Caco-2 (cell line): ENCODE results near the gene PCBP3. TPM values are rescaled to one million over a fixed set of nuclear protein-coding genes. Genes with fewer than 3 reads are reported as not detected.
A peak's percentile ranks its signal among the peaks of the same experiment; 100 is the strongest.

Experiments
- BruUV-seq: library from RNA; stranded (reverse); fragments of 400-500 nt; replicated peaks from 2 replicates; lab custom pipeline; 2021; lab: Mats Ljungman, UMichigan
- CTCF ChIA-PET: fragments of 300-600 bp; sonication (Branson Sonifier 250); formaldehyde crosslinking; loops from one replicate; lab custom pipeline; 2022; ENCODE audit warnings: antibody characterized with exemption; lab: Charles Lee
- POLR2A ChIA-PET: fragments of 300-600 bp; sonication (Branson Sonifier 250); formaldehyde crosslinking; loops from one replicate; lab custom pipeline; 2022; ENCODE audit warnings: antibody characterized with exemption; lab: Charles Lee
- DNase-seq, 2 experiments: peaks; one replicate each; pipeline versions ENCODE4 v3.0.0 to v3.0.0-alpha.2; 2020 to 2022
- H3K27me3 ChIP-seq: replicated peaks from 2 replicates; pipeline ENCODE4 v1.6.0; 2011; ENCODE audit warnings: low read length; ENCODE audit not compliant: control insufficient read depth, insufficient read depth
- H3K36me3 ChIP-seq: 2 replicates; pipeline ENCODE4 v1.5.1; 2011; ENCODE audit warnings: low read length; ENCODE audit not compliant: control insufficient read depth, insufficient read depth
- H3K4me1 ChIP-seq: fragments of 250-450 bp; sonication (Bioruptor Pico); 2 replicates; pipeline ENCODE4 v1.5.1; 2020; ENCODE audit warnings: mild to moderate bottlenecking
- H3K4me3 ChIP-seq: 2 replicates; pipeline ENCODE4 v1.5.1; 2011; ENCODE audit warnings: low read depth, mild to moderate bottlenecking, control low read depth, low read length
- H3K9me3 ChIP-seq: fragments of 250-450 bp; sonication (Bioruptor Pico); 2 replicates; pipeline ENCODE4 v1.5.1; 2020; ENCODE audit warnings: mild to moderate bottlenecking, moderate library complexity
- H3K27ac Mint-ChIP-seq: one replicate; pipeline ENCODE4 v1.8.0; 2022; ENCODE audit warnings: mixed read lengths; ENCODE audit not compliant: unreplicated experiment
- H3K27me3 Mint-ChIP-seq: one replicate; pipeline ENCODE4 v1.8.0; 2022; ENCODE audit warnings: mixed read lengths; ENCODE audit not compliant: insufficient read depth, unreplicated experiment
- H3K36me3 Mint-ChIP-seq: one replicate; pipeline ENCODE4 v1.8.0; 2022; ENCODE audit warnings: mild to moderate bottlenecking, mixed read lengths; ENCODE audit not compliant: insufficient read depth, unreplicated experiment
- H3K4me1 Mint-ChIP-seq: one replicate; pipeline ENCODE4 v1.8.0; 2022; ENCODE audit warnings: low read depth, mixed read lengths; ENCODE audit not compliant: unreplicated experiment
- H3K4me3 Mint-ChIP-seq: one replicate; pipeline ENCODE4 v1.8.0; 2022; ENCODE audit warnings: mild to moderate bottlenecking, moderate library complexity, mixed read lengths; ENCODE audit not compliant: unreplicated experiment
- H3K9me3 Mint-ChIP-seq: one replicate; pipeline ENCODE4 v1.8.0; 2022; ENCODE audit warnings: mixed read lengths; ENCODE audit not compliant: unreplicated experiment
- CTCF ChIP-seq, 2 experiments: fragments of 200-600 bp in 1 of 2; IDR thresholded peaks; 1 replicate in 1 of 2; 2 replicates in 1 of 2; pipeline versions ENCODE4 v1.5.1 to v1.8.0; 2011 to 2022; ENCODE audit warnings: antibody characterized with exemption in 1 of 2, control low read depth in 1 of 2, inconsistent platforms in 1 of 2, low read depth in 1 of 2, low read length in 1 of 2, mild to moderate bottlenecking in 1 of 2, moderate library complexity in 1 of 2; ENCODE audit not compliant: insufficient read depth in 1 of 2, severe bottlenecking in 1 of 2, unreplicated experiment in 1 of 2
- intact Hi-C: fragments of 100-400 bp; cut with micrococcal nuclease; formaldehyde crosslinking; loops from one replicate; pipeline ENCODE4 v1.10.0; 2022; ENCODE audit not compliant: unreplicated experiment
- total RNA-seq: library from RNA; stranded (reverse); gene quantifications from 2 replicates; pipeline ENCODE4 v1.2.3, GENCODE V29; 2022

The PCBP3 gene
- total RNA-seq, 1 experiment from 2014 or later: 0.75 TPM

DNA sequence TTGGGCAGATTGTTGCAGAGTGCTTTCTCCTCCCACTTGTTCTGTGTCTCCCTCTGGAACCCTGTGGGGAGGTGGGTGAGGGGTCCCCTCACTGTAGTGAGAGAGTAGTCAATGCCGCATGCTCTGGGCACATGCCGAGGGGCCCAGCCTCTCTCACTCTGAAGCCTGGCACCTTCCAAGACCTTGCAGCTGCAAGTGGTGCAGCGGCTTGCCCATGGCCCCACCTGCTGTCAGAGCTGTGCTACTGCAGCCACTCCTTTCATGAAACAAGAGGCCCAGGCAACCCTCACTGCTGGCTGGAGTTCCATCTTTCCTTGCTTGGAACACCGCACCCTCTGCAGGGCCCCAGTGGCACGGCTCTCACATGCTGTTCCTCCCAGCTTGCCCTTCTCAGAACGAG lies 279.6 kb downstream of the PCBP3 start:
- Mint-ChIP-seq H3K9me3 (no peaks in the 10 kb centered on the region), H3K4me1 (no peaks in the 10 kb centered on the region), H3K36me3 (no peaks in the 10 kb centered on the region), H3K27ac (no peak overlapping the region), H3K27me3 (no peaks in the 10 kb centered on the region), H3K4me3 (no peak overlapping the region)
- ChIA-PET CTCF (no interaction called here), POLR2A (no interaction called here)
- no peak overlapping the region for H3K4me3 ChIP-seq
- H3K4me1 ChIP-seq: no peaks in the 10 kb centered on the region
- peak in 1 of 2 experiments; percentile 9 for DNase-seq
- H3K9me3 ChIP-seq: peaks cover 6% of the 10 kb centered on the region; the same call in 1 of the 2 replicates
- intact Hi-C loops: no loop called here
- no TSS peak for BruUV-seq
- H3K27me3 ChIP-seq: no peaks in the 10 kb centered on the region
- H3K36me3 ChIP-seq: no peaks in the 10 kb centered on the region
- no peak for TF ChIP-seq CTCF (IDR thresholded peaks at IDR 0.05; ENCODE audit: insufficient read depth in 1 of 2, low read depth in 1 of 2, low read length in 1 of 2, severe bottlenecking in 1 of 2, unreplicated experiment in 1 of 2)

GRCh38 chr21:45926281-45926680 lies 282.8 kb downstream of the PCBP3 start:
- no TSS peak for BruUV-seq
- Mint-ChIP-seq H3K9me3 (no peaks in the 10 kb centered on the region), H3K27ac (no peak overlapping the region), H3K27me3 (peaks cover 4% of the 10 kb centered on the region), H3K4me3 (no peak overlapping the region), H3K4me1 (no peaks in the 10 kb centered on the region), H3K36me3 (no peaks in the 10 kb centered on the region)
- no peaks in the 10 kb centered on the region; the same call in 1 of the 2 replicates for H3K27me3 ChIP-seq
- no peak for TF ChIP-seq CTCF (IDR thresholded peaks at IDR 0.05; ENCODE audit: insufficient read depth in 1 of 2, low read depth in 1 of 2, low read length in 1 of 2, severe bottlenecking in 1 of 2, unreplicated experiment in 1 of 2)
- ChIA-PET CTCF (no interaction called here), POLR2A (no interaction called here)
- H3K4me1 ChIP-seq: no peaks in the 10 kb centered on the region
- H3K36me3 ChIP-seq: no peaks in the 10 kb centered on the region
- H3K4me3 ChIP-seq: no peak overlapping the region
- DNase-seq: no peak
- peaks cover 6% of the 10 kb centered on the region; the same call in 1 of the 2 replicates for H3K9me3 ChIP-seq
- intact Hi-C loops: no loop called here

DNA sequence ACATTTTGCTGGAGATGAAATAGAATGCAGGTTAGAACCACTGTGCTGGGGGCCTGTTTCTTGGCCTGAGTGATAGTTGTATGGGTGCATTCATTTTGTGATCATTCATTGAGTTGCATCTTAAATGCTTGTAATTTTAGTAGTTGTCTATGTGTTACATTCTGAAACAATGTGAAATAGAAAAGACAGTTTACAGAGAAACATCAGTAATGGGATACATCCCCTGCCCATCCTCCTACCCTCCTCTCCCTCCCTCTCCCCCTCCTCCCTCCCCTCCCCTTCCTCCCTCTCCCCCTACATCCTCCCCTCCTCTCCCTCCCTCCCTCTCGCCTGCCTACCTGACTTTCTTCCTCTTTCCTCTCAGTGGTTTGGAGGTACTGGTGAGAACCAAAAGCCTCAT lies 283.5 kb downstream of the PCBP3 start:
- no TSS peak for BruUV-seq
- no peaks in the 10 kb centered on the region for H3K4me1 Mint-ChIP-seq
- H3K9me3 Mint-ChIP-seq: no peaks in the 10 kb centered on the region
- Histone ChIP-seq H3K27me3 (no peaks in the 10 kb centered on the region; the same call in 1 of the 2 replicates), H3K36me3 (no peaks in the 10 kb centered on the region), H3K4me3 (no peak overlapping the region), H3K9me3 (peaks cover 6% of the 10 kb centered on the region; the same call in 1 of the 2 replicates), H3K4me1 (no peaks in the 10 kb centered on the region)
- peaks cover 4% of the 10 kb centered on the region for H3K27me3 Mint-ChIP-seq
- DNase-seq: no peak
- TF ChIP-seq CTCF (IDR thresholded peaks at IDR 0.05; ENCODE audit: insufficient read depth in 1 of 2, low read depth in 1 of 2, low read length in 1 of 2, severe bottlenecking in 1 of 2, unreplicated experiment in 1 of 2): no peak
- ChIA-PET CTCF (no interaction called here), POLR2A (no interaction called here)
- no peak overlapping the region for H3K4me3 Mint-ChIP-seq
- intact Hi-C loops: no loop called here
- no peak overlapping the region for H3K27ac Mint-ChIP-seq
- no peaks in the 10 kb centered on the region for H3K36me3 Mint-ChIP-seq
